HG03280 (cell line): ENCODE measurements around the gene BAZ1B.
A peak's percentile ranks its signal among the peaks of the same experiment; 100 is the strongest.
"Not testable (repeated sequence)": the region's sequence is repeated elsewhere in the genome, so short reads cannot be mapped to it uniquely, and the experiment has no call there.

Experiments used
- ATAC-seq: cut with Tn5 transposase; IDR thresholded peaks from one replicate; pipeline ENCODE4 v1.9.1; 2021; ENCODE audit warnings: mild to moderate bottlenecking, moderate library complexity; ENCODE audit not compliant: unreplicated experiment

Gene BAZ1B

GRCh38 chr7:73522105-73522872 is at the start of gene BAZ1B:
BAZ1B (minus strand) TSS chr7:73522293; CDS start chr7:73521933, 360 bp downstream.
- peak; percentile 88 for ATAC-seq

DNA sequence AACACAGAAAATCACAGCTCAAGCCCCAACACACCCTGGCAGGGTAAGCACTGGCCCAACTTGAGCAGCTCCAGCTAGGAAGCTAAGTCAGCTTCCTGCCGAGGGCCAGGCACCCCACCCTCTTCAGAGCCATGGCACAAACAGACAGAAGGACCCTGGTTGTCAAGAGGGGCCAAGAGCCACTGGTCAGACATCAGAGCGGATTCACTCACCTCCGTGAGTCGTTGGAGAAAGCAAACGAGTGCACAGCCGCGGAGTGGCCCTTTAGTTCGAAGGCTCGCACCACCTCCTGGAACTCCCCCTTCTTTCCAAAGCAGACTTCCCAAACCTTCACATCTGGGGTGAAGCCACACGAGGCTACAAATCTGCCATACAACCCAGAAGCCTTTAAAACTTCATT is 48.9 kb upstream of the BAZ1B start:
- ATAC-seq = no peak

GRCh38 chr7:73570521-73570920 is 48.4 kb upstream of the BAZ1B start:
- no peak for ATAC-seq

DNA sequence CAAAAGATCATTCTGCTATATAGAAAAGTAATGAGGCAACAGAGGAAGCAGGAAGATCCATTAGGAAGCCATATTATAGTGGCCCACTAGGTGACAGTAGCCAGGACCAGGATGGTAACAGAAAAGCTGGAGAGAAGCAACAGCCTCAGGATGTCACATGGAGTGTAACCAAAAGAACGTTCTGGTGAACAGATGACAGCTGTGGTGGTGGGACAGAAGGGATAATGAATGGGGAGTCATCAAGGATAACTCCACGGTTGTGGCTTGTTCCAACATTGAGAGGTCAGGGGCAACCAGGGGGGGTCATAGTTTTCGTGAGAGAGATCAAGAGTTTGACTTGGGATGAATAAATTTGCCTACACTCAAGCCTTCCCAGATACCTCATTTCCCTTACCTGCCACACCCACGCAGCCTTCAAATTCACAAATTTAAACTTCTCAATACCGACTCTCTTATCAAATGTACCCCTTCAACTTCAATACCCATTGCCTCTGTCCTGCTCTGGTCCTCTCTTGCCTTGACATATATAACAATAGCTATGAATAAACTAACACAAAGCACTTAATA is 47.0 kb upstream of the BAZ1B start:
- no peak for ATAC-seq

DNA sequence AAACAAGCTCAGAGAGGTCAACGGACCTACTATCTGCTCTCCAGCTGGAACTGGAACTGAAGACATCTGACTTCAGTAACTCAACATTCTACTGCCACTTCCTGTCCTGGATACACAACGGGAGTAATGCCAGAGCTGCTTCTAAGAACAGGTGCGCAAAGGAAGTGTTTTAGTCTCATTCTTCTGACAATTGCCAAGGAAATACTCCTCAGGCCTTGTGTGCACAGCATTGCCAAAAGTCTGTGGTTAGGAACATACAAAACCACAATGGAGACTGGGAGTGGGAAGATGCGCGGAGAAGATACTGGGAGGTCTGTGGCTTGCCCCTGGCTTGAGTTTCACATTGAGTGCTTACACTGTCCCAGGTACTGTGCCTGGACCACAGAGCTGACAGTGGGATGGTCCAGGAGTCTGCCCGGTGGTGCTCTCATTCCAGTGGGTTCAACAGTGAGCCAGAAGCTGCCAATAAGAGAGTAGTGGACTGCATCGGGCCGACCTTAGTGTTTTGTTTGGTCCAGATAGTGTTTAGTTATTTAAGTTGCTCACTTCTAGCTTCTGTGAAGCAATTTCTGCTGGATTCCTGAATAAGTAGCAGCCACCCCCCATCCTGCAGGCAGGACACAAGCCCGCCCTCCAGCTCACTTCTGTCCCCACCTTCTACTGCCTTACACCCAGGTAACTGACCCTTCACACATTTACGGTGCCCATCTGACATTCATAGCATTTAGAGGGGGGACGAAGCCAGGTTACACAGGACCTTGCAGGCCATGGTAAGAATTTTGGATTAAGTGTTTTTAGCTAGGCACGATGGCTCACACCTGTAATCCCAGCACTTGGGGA is 46.0 kb upstream of the BAZ1B start:
- no peak for ATAC-seq

DNA sequence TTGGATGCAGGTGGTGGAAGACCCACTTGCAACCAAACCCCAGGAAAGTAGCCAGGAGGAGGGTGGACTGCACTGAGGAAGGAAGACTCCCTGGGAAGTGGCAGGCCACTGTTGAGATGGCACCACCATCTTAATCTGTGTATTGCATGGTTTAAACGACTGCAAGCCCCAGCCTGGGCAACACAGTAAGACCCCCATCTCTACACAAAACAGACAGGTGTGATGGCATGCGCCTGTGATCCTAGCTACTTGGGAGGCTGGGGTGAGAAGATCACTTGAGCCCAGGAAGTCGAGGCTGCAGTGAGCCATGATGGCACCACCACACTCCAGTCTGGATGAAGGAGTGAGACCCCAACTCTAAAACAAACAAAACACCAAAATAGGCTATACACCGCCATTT is 45.0 kb upstream of the BAZ1B start:
- ATAC-seq = no peak

- not testable (repeated sequence) for ATAC-seq
Measured at GRCh38 chr7:73566431-73566830, 44.3 kb upstream of the BAZ1B start.

DNA sequence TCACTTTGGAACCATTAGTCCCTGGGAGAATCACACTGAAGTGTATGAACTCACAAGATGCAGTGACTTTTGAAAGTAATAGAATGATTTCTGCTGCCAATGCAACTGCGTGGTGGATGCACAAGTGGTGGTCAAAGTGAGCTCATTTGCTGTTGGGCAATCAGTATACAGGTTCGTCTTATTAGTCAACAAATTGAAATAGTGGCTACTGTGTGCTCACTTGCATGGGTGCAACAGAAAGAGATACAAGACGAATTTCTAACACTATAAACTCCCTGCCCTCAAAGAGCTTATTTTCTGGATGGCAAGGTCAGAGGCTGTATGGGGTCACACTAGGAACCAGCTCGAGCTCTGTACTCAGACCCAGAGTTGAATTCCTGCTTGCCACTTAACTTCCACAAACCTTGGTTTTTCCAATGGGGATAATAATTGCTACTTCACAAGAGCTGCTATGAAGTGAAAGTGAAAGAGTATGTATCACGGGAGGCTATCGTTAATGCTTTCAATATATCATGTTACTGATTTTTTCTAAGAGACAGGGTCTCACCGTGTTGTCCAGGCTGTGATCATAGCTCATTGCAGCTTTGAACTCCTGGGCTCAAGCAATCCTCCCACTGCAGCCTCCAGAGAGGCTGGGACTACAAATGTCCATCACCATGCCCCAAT is 43.7 kb upstream of the BAZ1B start:
- ATAC-seq = no peak

- ATAC-seq = no peak
Measured at GRCh38 chr7:73560109-73560835, 38.2 kb upstream of the BAZ1B start.

- ATAC-seq = peak; percentile 56
Measured at GRCh38 chr7:73557397-73558257, 35.5 kb upstream of the BAZ1B start, which contains the start of gene BCL7B. BCL7B (minus strand) TSS chr7:73557690; CDS start chr7:73557578, 112 bp downstream.

DNA sequence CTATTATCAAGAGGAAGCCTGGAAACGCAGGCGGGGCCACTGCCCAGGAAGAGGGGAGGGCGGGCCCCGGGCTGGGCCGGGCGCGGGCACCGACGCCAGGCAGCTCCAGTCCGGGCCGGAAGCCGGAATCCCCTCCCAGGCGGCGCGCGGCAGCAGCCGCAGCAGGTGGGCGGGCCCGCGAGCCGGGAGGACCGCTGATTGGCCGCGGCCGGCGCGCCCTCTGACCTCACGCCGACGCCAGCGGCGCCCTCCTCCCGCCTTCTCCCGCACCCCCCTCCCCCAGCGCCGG is 35.0 kb upstream of the BAZ1B start:
- ATAC-seq = peak; percentile 89

- no peak for ATAC-seq
Measured at GRCh38 chr7:73556208-73557107, 34.4 kb upstream of the BAZ1B start.

- ATAC-seq = no peak
Measured at GRCh38 chr7:73555411-73555982, 33.4 kb upstream of the BAZ1B start.

- ATAC-seq = not testable (repeated sequence)
Measured at GRCh38 chr7:73550093-73550492, 28.0 kb upstream of the BAZ1B start.

GRCh38 chr7:73549176-73549575 is 27.1 kb upstream of the BAZ1B start:
- ATAC-seq = no peak

DNA sequence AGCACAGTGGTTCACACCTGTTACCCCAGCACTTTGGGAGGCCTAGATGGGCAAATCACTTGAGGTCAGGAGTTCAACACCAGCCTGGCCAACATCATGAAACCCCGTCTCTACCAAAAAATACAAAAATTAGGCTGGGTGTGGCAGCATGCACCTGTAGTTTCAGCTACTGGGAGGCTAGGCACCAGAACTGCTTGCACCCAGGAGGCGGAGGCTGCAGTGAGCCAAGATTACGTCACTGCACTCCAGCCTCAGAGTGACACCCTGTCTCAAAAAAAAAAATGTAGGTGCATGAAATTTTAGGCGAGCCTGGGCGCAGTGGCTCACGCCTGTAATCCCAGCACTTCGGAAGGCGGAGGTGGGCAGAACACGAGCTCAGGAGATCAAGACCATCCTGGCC is 25.7 kb upstream of the BAZ1B start:
- no peak for ATAC-seq

- no peak for ATAC-seq
Measured at GRCh38 chr7:73544678-73545077, 22.6 kb upstream of the BAZ1B start.

- no peak for ATAC-seq
Measured at GRCh38 chr7:73541722-73542121, 19.6 kb upstream of the BAZ1B start.
